B cell (primary cell): Measurements from ENCODE around the gene RAD54L2. TPM values are rescaled to one million over a fixed set of nuclear protein-coding genes. Genes with fewer than 3 reads are reported as not detected.
A peak's percentile ranks its signal among the peaks of the same experiment; 100 is the strongest.

Experiments
- ATAC-seq: fragments of 200-7000 bp; cut with Tn5 transposase; one replicate; pipeline ENCODE4 v1.10.0; 2021; ENCODE audit warnings: low read depth, mild to moderate bottlenecking, moderate number of reproducible peaks, moderate library complexity
- CTCF ChIA-PET: fragments of 350-600 bp; sonication (Branson Sonifier 250); formaldehyde crosslinking; loops from one replicate; lab custom pipeline; 2021; ENCODE audit warnings: antibody characterized with exemption, inconsistent platforms; lab: Charles Lee
- POLR2A ChIA-PET: fragments of 350-600 bp; sonication (Branson Sonifier 250); formaldehyde crosslinking; loops from one replicate; lab custom pipeline; 2021; ENCODE audit warnings: antibody characterized with exemption; lab: Charles Lee
- DNase-seq: peaks from one replicate; pipeline ENCODE4 v3.0.0; 2013
- H2AFZ ChIP-seq: 2 replicates; pipeline ENCODE4 v1.6.1; 2012; ENCODE audit warnings: mild to moderate bottlenecking, low read depth, low read length; ENCODE audit not compliant: insufficient read depth, poor library complexity, severe bottlenecking
- H3K27ac ChIP-seq, 2 donors: 1 replicate in 1 of 2; 2 replicates in 1 of 2; pipeline ENCODE4 v1.5.1; 2012 to 2013; ENCODE audit warnings: low read length in 2 of 2, mild to moderate bottlenecking in 2 of 2, moderate library complexity in 1 of 2
- H3K27me3 ChIP-seq, 4 experiments: fragments of 200-600 bp in 1 of 4; sonication (generic) in 1 of 4; replicated peaks in 1 of 4; 1 replicate in 2 of 4; 2 replicates in 2 of 4; pipeline versions ENCODE4 v1.6.1 to v1.7.0; 2013 to 2016; ENCODE audit warnings: low read length in 3 of 4, mild to moderate bottlenecking in 2 of 4, mixed read lengths in 1 of 4, moderate library complexity in 1 of 4; ENCODE audit not compliant: insufficient read depth in 4 of 4, control insufficient read depth in 3 of 4; ENCODE audit errors: control extremely low read depth in 1 of 4
- H3K36me3 ChIP-seq, 2 experiments: replicated peaks in 1 of 2; 1 replicate in 1 of 2; 2 replicates in 1 of 2; pipeline versions ENCODE4 v1.6.1 to v1.7.1; 2013; ENCODE audit warnings: low read length in 1 of 2; ENCODE audit not compliant: insufficient read depth in 2 of 2, control insufficient read depth in 1 of 2; ENCODE audit errors: control extremely low read depth in 1 of 2, extremely low read depth in 1 of 2
- H3K4me1 ChIP-seq, 2 donors: fragments of 200-600 bp in 1 of 2; sonication (generic) in 1 of 2; 1 replicate in 1 of 2; 2 replicates in 1 of 2; pipeline versions ENCODE4 v1.5.1 to v1.6.1; 2013 to 2017; ENCODE audit warnings: low read length in 2 of 2; ENCODE audit not compliant: control insufficient read depth in 2 of 2, insufficient read depth in 2 of 2
- H3K4me2 ChIP-seq: replicated peaks from 2 replicates; pipeline ENCODE3; 2012; ENCODE audit warnings: mild to moderate bottlenecking, low read depth, low read length; ENCODE audit not compliant: poor library complexity, severe bottlenecking
- H3K4me3 ChIP-seq, 5 experiments: fragments of 200-600 bp in 1 of 5; sonication (generic) in 1 of 5; 1 replicate in 3 of 5; 2 replicates in 2 of 5; pipeline versions ENCODE4 v1.5.1 to v1.7.0; 2011 to 2016; ENCODE audit warnings: low read length in 4 of 5, mild to moderate bottlenecking in 4 of 5, low read depth in 2 of 5, control low read depth in 1 of 5, moderate library complexity in 1 of 5; ENCODE audit not compliant: insufficient read depth in 1 of 5; ENCODE audit errors: control extremely low read depth in 1 of 5, extremely low read depth in 1 of 5
- H3K79me2 ChIP-seq: fragments of 200-600 bp; sonication (generic); one replicate; pipeline ENCODE4 v1.6.0; 2016; ENCODE audit warnings: low read length; ENCODE audit not compliant: control insufficient read depth, insufficient read depth
- H3K9ac ChIP-seq: fragments of 200-600 bp; sonication (generic); 2 replicates; pipeline ENCODE4 v1.6.1; 2017; ENCODE audit warnings: mild to moderate bottlenecking, low read length, moderate library complexity
- H3K9me3 ChIP-seq, 3 donors: one replicate each; pipeline versions ENCODE4 v1.6.1 to v1.7.1; 2013; ENCODE audit warnings: low read length in 2 of 3; ENCODE audit not compliant: control insufficient read depth in 2 of 3, insufficient read depth in 1 of 3; ENCODE audit errors: control extremely low read depth in 1 of 3
- H4K20me1 ChIP-seq: 2 replicates; pipeline ENCODE4 v1.6.0; 2012; ENCODE audit warnings: mild to moderate bottlenecking, low read length; ENCODE audit not compliant: insufficient read depth, control insufficient read depth, poor library complexity, severe bottlenecking
- H3K27ac Mint-ChIP-seq: one replicate; pipeline ENCODE4 v1.8.0; 2021; ENCODE audit warnings: mixed read lengths
- H3K27me3 Mint-ChIP-seq: one replicate; pipeline ENCODE4 v1.8.0; 2021; ENCODE audit warnings: mixed read lengths
- H3K4me1 Mint-ChIP-seq: one replicate; pipeline ENCODE4 v1.8.0; 2021; ENCODE audit warnings: mixed read lengths
- H3K4me3 Mint-ChIP-seq: one replicate; pipeline ENCODE4 v1.8.0; 2021; ENCODE audit warnings: mixed read lengths
- H3K9me3 Mint-ChIP-seq: one replicate; pipeline ENCODE4 v1.8.0; 2022; ENCODE audit warnings: mixed read lengths; ENCODE audit not compliant: insufficient read depth
- EZH2 ChIP-seq: IDR thresholded peaks from 2 replicates; pipeline ENCODE4 v1.6.1; 2012; ENCODE audit warnings: borderline replicate concordance, low read depth, mild to moderate bottlenecking, moderate library complexity, low read length; ENCODE audit not compliant: insufficient read depth, poor library complexity, severe bottlenecking
- WGBS: methylation state at CpG from one replicate; pipeline ENCODE4 v1.1.5; 2013; ENCODE audit warnings: missing lambda C conversion rate; ENCODE audit not compliant: insufficient coverage; 5-methylcytosine and 5-hydroxymethylcytosine counted together
- intact Hi-C: fragments of 100-400 bp; cut with micrococcal nuclease; formaldehyde crosslinking; loops from one replicate; pipeline ENCODE4 v1.10.0; 2022
- polyA plus RNA-seq: library from polyadenylated mRNA; depleted of rRNA; stranded (reverse); fragments of >200 nt; gene quantifications from 2 replicates; pipeline ENCODE4 v1.2.3, GENCODE V29; 2012
- total RNA-seq, 2 donors: library from RNA; stranded (reverse); fragments of 120-200 nt in 1 of 2; gene quantifications; 1 replicate in 1 of 2; 2 replicates in 1 of 2; pipeline versions ENCODE4 v1.2.3 to v1.2.4, GENCODE V29; 2013 to 2022
- TF ChIP-seq, protein P1 (sequence below): fragments of 200-600 bp; IDR thresholded peaks from one replicate; pipeline ENCODE4 v1.8.0; 2022; ENCODE audit warnings: antibody characterized with exemption, mild to moderate bottlenecking

The RAD54L2 gene
- total and polyA plus RNA-seq, 2 donors (not counting 1 experiment from before 2014, with no cell fraction given): 6.3 to 43.0 TPM

DNA sequence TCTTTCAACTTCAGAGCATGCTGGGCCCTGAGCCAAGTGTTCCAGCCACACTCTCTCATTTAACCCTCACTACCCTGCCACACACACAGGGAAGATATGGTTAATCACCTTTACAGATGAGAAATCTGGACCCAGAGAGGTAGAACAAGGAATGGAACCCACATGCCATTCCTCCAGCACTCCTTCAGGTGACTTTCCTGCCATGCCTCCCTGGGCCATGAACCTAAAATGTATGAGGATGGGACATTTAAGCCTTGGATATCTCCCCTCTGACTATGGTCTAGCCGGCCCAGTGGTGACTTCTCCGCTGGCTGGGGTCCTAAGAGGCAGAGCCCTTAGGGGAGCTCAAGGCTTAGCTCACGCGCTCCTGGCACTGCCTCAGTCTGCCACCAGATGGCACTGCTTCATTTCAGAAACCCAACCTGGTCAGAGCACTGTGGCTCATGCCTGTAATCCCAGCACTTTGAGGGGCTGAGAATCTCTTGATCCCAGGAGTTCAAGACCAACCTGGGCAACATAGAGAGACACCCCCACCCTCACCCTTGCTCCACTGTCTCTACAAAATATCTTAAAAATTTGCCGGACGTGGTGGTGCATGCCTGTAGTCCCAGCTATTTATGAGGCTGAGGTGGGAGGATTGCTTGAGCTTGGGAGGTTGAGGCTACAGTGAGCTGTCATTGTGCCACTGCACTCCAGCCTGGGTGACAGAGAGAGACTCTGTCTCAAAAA is 36.5 kb upstream of the RAD54L2 start:
- H3K9me3 ChIP-seq: no peaks in the 10 kb centered on the region
- CTCF ChIA-PET: interaction anchor here (0.6 to 7.1 kb wide), 36 partner anchors 8 to 886 kb away, joined by 3 to 220 read pairs (median 5); partner anchors contain the start of genes ABHD14A, ABHD14B, MANF and RAD54L2
- H3K36me3 ChIP-seq: no peaks in the 10 kb centered on the region
- 0% methylated on average over 4 of the region's 6 CpGs for WGBS
- TF ChIP-seq, protein P1, sequence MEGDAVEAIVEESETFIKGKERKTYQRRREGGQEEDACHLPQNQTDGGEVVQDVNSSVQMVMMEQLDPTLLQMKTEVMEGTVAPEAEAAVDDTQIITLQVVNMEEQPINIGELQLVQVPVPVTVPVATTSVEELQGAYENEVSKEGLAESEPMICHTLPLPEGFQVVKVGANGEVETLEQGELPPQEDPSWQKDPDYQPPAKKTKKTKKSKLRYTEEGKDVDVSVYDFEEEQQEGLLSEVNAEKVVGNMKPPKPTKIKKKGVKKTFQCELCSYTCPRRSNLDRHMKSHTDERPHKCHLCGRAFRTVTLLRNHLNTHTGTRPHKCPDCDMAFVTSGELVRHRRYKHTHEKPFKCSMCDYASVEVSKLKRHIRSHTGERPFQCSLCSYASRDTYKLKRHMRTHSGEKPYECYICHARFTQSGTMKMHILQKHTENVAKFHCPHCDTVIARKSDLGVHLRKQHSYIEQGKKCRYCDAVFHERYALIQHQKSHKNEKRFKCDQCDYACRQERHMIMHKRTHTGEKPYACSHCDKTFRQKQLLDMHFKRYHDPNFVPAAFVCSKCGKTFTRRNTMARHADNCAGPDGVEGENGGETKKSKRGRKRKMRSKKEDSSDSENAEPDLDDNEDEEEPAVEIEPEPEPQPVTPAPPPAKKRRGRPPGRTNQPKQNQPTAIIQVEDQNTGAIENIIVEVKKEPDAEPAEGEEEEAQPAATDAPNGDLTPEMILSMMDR: peak; percentile 93
- no peak for TF ChIP-seq EZH2
- Mint-ChIP-seq H3K9me3 (no peaks in the 10 kb centered on the region), H3K4me1 (peaks cover 17% of the 10 kb centered on the region), H3K27ac (peak overlapping the region; percentile 91), H3K27me3 (no peaks in the 10 kb centered on the region), H3K4me3 (peak overlapping the region; percentile 69)
- H3K27ac ChIP-seq: peak overlapping the region in 1 of 2 donors; percentile 82
- no peaks in the 10 kb centered on the region for H3K27me3 ChIP-seq
- DNase-seq: peak; percentile 85
- H3K4me2 ChIP-seq: no peak overlapping the region
- peak; percentile 11 for ATAC-seq
- H4K20me1 ChIP-seq: peaks cover 13% of the 10 kb centered on the region
- H3K4me3 ChIP-seq: no peak overlapping the region
- peaks cover 9 to 16% of the 10 kb centered on the region in 2 donors for H3K4me1 ChIP-seq
- peak overlapping the region; percentile 50 for H2AFZ ChIP-seq
- no peak overlapping the region for H3K9ac ChIP-seq
- H3K79me2 ChIP-seq: peaks cover 13% of the 10 kb centered on the region
- POLR2A ChIA-PET: interaction anchor here (0.5 to 2.9 kb wide), 4 partner anchors 12 to 837 kb away, joined by 3 to 24 read pairs (median 3); no protein-coding TSS in a partner anchor
- intact Hi-C loops: loop anchor here (1.0 kb wide), 2 partner anchors 136 to 180 kb away; no protein-coding TSS in a partner anchor

DNA sequence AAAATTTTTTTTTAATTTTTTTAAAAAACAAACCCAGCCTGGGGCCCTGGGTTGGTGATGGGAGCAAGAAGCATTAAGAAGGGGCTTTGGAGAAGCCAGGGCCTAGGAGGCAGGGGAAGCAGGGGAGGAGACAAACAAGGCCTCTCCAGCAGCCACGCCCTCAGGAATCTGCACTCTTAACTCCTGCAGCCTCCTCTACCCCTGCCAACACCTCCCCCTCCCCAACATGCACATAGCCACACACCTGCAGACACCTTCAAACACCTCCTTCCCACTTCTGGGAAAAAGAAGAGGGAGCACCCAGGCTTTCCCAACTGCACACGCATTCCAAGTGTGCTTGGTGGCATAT is 36.0 kb upstream of the RAD54L2 start:
- no peak overlapping the region for H3K4me3 ChIP-seq
- no peak for DNase-seq
- H3K36me3 ChIP-seq: no peaks in the 10 kb centered on the region
- H3K4me3 Mint-ChIP-seq: no peak overlapping the region
- peaks cover 7% of the 10 kb centered on the region for H3K79me2 ChIP-seq
- H3K27ac ChIP-seq: no peak overlapping the region
- H3K4me1 ChIP-seq: peaks cover 9 to 16% of the 10 kb centered on the region in 2 donors
- TF ChIP-seq, protein P1: no peak
- no peak for TF ChIP-seq EZH2
- H3K9ac ChIP-seq: no peak overlapping the region
- CTCF ChIA-PET: interaction anchor here (0.6 to 7.1 kb wide), 31 partner anchors 8 to 472 kb away, joined by 3 to 220 read pairs (median 6); partner anchors contain the start of genes ABHD14A, ABHD14B, MANF and RAD54L2
- H3K9me3 ChIP-seq: no peaks in the 10 kb centered on the region
- H3K4me1 Mint-ChIP-seq: peaks cover 17% of the 10 kb centered on the region
- H2AFZ ChIP-seq: no peak overlapping the region
- peaks cover 8% of the 10 kb centered on the region for H4K20me1 ChIP-seq
- intact Hi-C loops: loop anchor here (1.0 kb wide), 2 partner anchors 136 to 180 kb away; no protein-coding TSS in a partner anchor
- H3K27ac Mint-ChIP-seq: no peak overlapping the region
- H3K27me3 ChIP-seq: no peaks in the 10 kb centered on the region
- no peaks in the 10 kb centered on the region for H3K9me3 Mint-ChIP-seq
- H3K27me3 Mint-ChIP-seq: no peaks in the 10 kb centered on the region
- ATAC-seq: no peak
- POLR2A ChIA-PET: interaction anchor here (0.8 to 2.9 kb wide), 3 partner anchors 11 to 179 kb away, joined by 3 to 24 read pairs (median 3); no protein-coding TSS in a partner anchor
- H3K4me2 ChIP-seq: no peak overlapping the region
- 80% methylated on average over 1 of the region's 2 CpGs for WGBS
